ENCODE results near the gene ZNF770.

Gene ZNF770

GRCh38 chr15:34988027-34988902 is at the start of gene ZNF770:
Gene ZNF770 (minus strand): TSS chr15:34988287. CDS start chr15:34983434, 4,853 bp downstream.
- TF ChIP-seq, protein P1, sequence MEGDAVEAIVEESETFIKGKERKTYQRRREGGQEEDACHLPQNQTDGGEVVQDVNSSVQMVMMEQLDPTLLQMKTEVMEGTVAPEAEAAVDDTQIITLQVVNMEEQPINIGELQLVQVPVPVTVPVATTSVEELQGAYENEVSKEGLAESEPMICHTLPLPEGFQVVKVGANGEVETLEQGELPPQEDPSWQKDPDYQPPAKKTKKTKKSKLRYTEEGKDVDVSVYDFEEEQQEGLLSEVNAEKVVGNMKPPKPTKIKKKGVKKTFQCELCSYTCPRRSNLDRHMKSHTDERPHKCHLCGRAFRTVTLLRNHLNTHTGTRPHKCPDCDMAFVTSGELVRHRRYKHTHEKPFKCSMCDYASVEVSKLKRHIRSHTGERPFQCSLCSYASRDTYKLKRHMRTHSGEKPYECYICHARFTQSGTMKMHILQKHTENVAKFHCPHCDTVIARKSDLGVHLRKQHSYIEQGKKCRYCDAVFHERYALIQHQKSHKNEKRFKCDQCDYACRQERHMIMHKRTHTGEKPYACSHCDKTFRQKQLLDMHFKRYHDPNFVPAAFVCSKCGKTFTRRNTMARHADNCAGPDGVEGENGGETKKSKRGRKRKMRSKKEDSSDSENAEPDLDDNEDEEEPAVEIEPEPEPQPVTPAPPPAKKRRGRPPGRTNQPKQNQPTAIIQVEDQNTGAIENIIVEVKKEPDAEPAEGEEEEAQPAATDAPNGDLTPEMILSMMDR (IDR thresholded peaks at IDR 0.05; ENCODE audit: insufficient read depth, low read length, poor library complexity, severe bottlenecking): no peak
- H3K27me3 ChIP-seq (replicated peaks; ENCODE audit: control insufficient read depth, insufficient read depth, low read length): no peaks in the 10 kb centered on the region
- peak; percentile 94 for DNase-seq (ENCODE audit: extremely low read depth, insufficient read length)
- peaks cover 3% of the 10 kb centered on the region; the same call in 1 of the 2 replicates for H3K36me3 ChIP-seq (ENCODE audit: control insufficient read depth, insufficient read depth, low read length)
- H3K4me3 ChIP-seq (replicated peaks; ENCODE audit: low read depth, low read length): peak within 1 kb of the TSS; percentile 69

DNA sequence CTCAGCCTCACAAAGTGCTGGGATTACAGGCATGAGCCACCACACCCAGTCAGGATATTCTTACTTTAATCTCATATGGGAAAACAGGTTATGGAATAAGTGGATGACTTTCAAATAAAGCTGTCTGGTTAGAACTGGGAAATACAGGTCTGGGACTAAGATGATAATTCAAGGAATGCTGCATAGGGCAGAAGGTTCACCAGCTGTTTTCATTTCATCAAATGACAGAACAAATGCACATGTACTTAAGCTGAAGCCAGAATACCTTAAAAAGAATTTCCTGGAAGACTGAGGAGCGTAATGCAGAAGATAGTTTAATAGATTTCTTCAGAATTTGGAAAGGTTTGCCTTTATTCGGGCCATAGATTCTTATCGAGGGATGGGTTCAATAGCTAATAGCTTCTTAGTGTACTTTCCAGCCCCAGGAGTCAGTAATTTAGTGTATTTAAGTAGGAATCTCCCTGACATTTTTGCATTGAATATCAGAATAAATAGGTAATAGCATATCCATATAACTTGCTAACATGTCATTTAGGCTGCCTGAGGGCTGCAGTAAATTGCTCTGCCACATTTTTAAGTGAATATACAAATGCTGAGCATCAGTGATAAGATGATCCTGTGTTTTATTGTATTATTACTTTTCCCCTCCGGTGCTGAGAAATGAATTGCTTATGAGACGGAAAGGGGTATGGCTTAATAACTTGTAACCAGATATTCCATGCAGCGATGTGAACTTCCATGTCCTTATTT is 40.3 kb upstream of the ZNF770 start:
- no peak overlapping the region for H3K4me3 ChIP-seq (replicated peaks; ENCODE audit: low read depth, low read length)
- no peaks in the 10 kb centered on the region for H3K36me3 ChIP-seq (ENCODE audit: control insufficient read depth, insufficient read depth, low read length)
- DNase-seq (ENCODE audit: extremely low read depth, insufficient read length): no peak

GRCh38 chr15:35023804-35024203 is 35.7 kb upstream of the ZNF770 start:
- DNase-seq (ENCODE audit: extremely low read depth, insufficient read length): no peak
- no peaks in the 10 kb centered on the region for H3K27me3 ChIP-seq (replicated peaks; ENCODE audit: control insufficient read depth, insufficient read depth, low read length)

More for the DNA sequence above, 40.3 kb upstream of the ZNF770 start:
- H3K27me3 ChIP-seq (replicated peaks; ENCODE audit: control insufficient read depth, insufficient read depth, low read length): no peaks in the 10 kb centered on the region
- TF ChIP-seq, protein P1 (IDR thresholded peaks at IDR 0.05; ENCODE audit: insufficient read depth, low read length, poor library complexity, severe bottlenecking): no peak

GRCh38 chr15:35020974-35021373 is 32.9 kb upstream of the ZNF770 start:
- H3K4me3 ChIP-seq (replicated peaks; ENCODE audit: low read depth, low read length): no peak overlapping the region
- no peaks in the 10 kb centered on the region for H3K36me3 ChIP-seq (ENCODE audit: control insufficient read depth, insufficient read depth, low read length)
- TF ChIP-seq, protein P1 (IDR thresholded peaks at IDR 0.05; ENCODE audit: insufficient read depth, low read length, poor library complexity, severe bottlenecking): no peak
- DNase-seq (ENCODE audit: extremely low read depth, insufficient read length): no peak
- H3K27me3 ChIP-seq (replicated peaks; ENCODE audit: control insufficient read depth, insufficient read depth, low read length): no peaks in the 10 kb centered on the region

More at GRCh38 chr15:35023804-35024203, 35.7 kb upstream of the ZNF770 start:
- H3K36me3 ChIP-seq (ENCODE audit: control insufficient read depth, insufficient read depth, low read length): no peaks in the 10 kb centered on the region
- H3K4me3 ChIP-seq (replicated peaks; ENCODE audit: low read depth, low read length): no peak overlapping the region
- TF ChIP-seq, protein P1 (IDR thresholded peaks at IDR 0.05; ENCODE audit: insufficient read depth, low read length, poor library complexity, severe bottlenecking): no peak

DNA sequence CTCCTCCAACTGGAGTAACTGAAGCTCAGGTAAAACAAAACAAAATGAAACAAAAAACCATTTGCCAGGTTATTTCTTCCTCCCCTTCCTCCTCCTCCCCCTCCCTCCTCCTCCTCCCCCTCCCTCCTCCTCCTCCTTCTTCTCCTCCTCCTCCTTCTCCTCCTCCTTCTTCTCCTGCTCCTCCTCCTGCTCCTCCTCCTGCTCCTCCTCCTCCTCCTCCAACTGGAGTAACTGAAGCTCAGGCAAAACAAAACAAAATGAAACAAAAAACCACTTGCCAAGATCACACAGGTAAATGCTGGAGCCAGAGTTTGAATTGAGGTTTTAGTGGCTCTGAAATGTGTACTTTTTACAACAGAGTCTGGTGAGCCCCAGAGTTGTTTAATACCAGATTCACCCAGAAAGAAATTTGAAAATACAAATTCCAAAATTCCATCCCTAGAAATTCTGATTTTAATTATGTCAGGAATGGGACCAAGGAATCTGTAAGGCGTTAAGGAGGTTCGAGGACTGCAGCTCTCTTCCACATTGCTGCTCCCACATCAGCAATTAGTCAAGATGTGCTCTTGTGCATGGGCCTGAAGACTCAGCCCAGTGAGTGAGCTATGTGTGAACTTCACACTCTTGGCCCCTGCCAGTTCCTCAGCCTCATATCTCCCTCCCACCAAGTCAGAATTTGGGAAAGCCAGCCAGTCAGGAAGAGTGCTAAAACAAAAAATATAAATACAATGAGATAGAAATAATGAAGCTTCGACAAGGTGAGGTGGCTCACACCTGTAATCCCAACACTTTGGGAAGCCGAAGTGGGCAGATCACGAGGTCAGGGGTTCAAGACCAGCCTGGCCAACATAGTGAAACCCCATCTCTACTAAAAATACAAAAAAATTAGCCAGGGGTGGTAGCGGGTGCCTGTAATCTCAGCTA is 31.6 kb upstream of the ZNF770 start:
- TF ChIP-seq, protein P1 (IDR thresholded peaks at IDR 0.05; ENCODE audit: insufficient read depth, low read length, poor library complexity, severe bottlenecking): no peak
- H3K4me3 ChIP-seq (replicated peaks; ENCODE audit: low read depth, low read length): no peak overlapping the region
- H3K27me3 ChIP-seq (replicated peaks; ENCODE audit: control insufficient read depth, insufficient read depth, low read length): no peaks in the 10 kb centered on the region
- DNase-seq (ENCODE audit: extremely low read depth, insufficient read length): peak; percentile 36
- H3K36me3 ChIP-seq (ENCODE audit: control insufficient read depth, insufficient read depth, low read length): no peaks in the 10 kb centered on the region

Data from GM06990 (cell line).